Amygdala (tissue), 56 donors: Measurements from ENCODE around the gene NBAS.

Experiments used
- DNase-seq, 56 donors: peaks; one replicate each; lab custom pipeline; 2025; lab: John Stamatoyannopoulos, UW

The NBAS gene

DNA sequence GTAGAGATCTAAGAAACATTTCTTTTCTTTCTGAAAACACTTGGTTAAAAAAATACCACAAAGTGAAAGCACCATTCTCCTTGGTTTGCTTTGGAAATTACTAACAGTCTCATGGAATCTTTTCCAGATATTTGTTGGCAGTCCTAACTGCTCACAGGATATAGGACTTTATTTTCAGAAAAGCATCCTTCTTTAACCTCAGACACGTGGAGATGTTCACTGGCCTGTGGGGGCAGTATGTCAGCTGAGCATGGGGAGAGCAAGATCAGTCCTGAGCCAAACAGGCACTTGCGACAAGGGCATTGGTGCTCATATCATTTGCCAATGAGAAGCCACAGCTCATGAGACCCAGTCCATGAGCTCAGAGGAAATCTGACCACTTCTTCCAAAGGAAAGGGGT is 371.9 kb downstream of the NBAS start:
- DNase-seq = no peak

DNA sequence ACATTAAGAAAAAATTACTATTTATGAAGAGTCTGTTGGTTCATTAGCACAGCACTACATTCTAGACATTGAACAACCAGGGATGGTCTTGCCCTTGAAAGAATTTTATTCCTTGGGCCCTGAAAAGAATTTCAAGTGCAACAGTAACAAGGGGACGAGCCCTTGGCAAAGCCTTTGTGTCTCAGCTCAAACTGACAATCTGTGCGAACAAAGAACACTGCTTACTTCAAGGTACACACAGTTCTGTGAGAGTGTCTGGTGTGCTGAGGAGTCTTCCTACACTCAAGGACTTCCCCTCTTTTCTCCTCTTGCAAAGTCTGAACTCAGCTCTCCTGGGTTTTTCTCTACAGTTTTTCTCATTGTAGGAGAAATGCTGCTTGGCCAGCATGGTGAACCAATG is 373.4 kb downstream of the NBAS start:
- DNase-seq = no peak

DNA sequence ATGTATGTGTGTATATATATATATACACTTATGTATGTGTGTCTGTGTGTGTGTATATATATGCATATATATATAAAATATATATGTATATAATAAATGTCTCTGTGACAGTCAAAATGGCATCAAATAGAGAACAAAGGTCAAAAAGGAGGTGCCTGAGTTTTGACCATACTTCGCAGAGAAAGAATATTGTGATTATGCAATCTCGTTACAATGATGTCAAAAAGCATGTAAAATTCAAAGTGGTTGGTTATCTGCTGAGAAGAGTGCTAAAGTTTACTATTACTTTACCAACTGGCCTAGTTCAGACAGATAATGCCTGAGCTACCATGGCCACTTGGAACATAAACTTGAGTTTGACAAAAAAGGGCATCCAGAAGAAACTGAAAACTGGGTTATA is 375.0 kb downstream of the NBAS start:
- DNase-seq = no peak

DNA sequence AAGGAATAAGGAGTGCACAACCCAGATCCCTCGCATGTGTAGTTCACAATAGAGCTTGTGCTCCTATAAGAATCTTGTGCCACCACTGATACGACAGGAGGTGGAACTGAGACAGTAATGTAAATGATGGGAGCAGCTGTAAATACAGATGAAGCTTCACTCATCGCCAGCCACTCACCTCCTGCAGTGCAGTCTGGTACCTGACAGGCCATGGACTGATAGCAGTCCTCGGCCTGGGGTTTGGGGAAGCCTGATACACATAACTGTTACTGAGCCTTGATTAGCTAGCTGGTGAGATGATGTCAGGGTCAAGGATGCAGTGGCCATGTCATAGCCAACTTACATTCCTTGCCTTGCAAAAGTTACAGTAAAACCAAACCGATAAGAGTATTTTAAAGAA is 376.6 kb downstream of the NBAS start:
- no peak for DNase-seq

DNA sequence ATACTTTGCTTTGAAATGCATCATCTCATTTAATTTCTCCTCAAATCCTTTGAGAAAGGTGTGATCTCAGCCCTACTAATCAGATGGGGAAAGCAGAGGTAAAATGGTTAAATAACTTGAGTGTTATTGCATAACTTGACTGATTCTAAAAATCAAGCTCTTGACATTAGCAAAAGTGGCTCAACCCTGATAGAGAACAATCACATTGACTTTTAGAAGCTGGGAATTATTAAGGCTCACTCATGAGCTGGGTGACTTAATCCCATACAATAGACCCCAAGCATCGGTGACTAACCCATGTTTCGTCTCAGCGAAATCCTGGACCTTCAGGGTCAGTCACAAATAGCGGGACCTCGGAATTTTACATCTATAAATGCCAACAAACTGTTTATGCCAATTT is 378.9 kb downstream of the NBAS start:
- DNase-seq = no peak

DNA sequence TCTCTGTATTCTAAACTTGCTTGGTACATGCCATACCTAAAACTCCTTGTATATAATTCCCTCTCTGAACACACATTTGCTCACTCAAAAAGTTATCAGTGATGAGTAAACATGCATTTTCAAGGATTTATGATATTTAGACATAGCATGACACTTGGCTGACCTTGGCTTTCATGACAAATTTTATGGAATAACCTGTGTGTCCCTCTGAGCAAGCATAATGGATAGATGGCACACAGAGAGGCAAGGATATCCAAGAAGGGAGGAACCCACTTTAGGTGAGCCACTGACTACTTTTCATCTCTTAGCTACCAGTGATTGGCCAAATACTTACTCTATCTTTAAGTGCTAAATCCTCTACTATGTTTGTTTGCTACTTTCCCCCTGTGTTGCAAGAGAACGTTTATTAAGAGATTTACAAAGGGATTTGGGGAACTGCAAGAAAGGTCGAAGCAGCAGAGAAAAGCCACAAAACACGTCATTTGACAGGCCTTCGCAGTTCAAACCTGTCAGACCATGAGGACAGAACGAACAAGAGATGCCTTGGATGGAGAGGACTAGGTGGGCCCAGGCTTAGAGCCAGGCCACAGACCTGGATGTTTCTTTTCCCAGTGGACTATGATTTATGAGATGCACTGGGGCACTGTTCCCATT is 379.9 kb downstream of the NBAS start:
- no peak for DNase-seq

DNA sequence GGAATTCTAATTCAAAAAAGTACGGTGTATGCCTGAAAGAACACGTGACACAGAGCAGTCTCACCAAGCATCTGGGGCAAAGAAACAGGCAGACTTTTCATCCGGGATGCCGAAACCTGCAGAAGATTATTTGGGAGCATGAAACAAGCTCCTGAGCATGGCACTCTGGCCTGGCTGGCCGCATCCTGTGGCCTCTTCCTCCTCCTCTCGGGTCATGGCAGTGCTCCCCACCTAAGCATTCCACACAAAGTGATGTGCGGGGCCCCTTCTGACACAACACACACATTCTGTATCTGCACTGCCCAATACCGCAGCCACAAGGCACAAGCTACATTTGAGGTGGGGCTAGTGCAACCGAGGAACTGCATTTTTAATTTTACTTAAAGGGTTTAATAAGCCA is 380.8 kb downstream of the NBAS start:
- DNase-seq = no peak

DNA sequence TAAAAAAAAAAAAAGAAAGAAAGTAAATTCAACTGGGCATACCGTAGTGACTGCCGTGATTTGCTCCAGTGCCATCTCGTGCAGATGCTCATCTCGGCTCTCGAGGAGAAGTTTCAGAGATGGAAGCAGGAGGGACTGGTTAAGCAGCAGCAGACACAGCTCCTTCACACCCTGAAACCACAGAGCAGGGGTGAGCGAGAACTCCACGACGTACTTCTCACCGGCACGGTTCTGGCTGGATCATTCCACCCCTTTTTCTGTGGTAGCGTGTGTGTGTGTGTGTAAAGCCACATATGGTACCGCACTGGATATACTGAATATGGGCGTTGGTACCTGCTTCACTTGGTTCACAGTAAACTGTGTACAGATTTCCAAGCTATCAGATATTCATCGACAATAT is 382.2 kb downstream of the NBAS start:
- DNase-seq = no peak

DNA sequence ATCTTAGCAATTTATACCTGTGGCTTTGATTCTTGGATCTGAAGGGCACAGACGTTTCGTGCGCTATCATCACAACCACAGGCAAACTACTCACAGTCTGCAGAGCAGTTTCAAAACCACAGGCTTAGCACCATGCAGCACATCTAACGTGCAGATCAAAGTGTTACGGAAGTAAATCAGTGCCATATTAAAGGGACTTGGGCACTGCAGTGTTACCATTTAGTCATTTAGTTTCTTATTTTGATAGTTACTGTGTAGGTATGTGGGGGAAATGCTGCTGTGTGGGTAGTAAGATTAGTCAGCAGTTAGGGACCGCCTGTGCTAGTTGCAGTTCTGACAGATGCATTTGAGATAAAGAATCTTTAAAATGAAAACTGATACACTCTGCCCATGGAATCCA is 384.0 kb downstream of the NBAS start:
- peak in 3 of 56 donors; percentile 22 to 27 (median 22) for DNase-seq

DNA sequence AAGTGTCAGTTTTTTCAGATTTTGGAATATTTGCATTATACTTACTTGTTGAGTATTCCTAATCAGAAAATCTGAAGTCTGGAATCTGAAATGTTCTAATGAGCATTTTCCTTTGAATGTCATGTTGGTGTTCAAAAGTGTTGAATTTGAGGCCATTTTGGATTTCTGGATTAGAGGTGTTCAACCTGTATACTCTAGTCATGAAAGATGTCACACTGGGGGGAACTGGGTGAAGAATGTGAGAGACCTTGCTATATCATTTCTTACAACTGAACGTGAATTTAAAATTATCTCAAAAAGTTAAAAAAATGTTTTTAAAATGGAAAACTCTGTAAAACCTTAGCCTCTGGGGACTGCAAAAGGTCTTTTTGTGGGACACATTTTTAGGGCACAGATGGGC is 384.5 kb downstream of the NBAS start:
- no peak for DNase-seq

DNA sequence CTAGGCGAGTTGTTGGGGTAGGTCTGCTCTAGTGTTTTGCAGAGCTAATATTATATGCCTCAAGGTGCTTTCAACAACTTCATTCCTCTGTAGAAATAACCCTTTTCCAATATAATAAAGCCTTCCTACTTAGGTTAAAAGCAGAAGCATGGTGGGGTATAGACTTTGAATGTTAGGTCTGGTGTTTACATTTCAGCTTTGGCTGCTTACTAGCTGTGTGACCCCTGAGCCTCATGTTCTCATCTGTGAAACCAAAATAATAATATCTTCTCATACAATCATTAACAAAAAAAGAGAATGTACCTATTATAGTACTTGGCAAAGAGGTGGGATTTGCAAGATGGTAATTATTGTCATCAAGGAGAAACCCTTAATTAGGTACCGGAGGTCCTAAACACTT is 386.6 kb downstream of the NBAS start:
- no peak for DNase-seq

DNA sequence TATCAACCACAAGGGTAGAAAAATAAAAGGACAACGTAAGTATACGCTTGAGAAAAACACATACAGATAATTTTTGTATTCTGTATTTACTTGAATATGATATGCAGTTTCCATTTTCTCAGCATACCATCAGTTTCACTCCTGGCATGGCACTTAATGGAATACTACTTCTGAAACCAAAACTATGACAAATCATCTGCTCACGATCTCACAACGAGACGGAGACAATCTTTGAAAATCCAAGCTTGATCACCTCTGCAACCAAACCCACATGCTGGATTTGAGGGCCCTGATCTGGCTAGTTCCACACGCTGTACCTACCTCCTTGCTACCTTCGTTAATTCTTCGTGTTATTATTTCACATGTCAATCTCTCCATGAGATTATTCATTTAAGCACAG is 387.6 kb downstream of the NBAS start:
- no peak for DNase-seq

DNA sequence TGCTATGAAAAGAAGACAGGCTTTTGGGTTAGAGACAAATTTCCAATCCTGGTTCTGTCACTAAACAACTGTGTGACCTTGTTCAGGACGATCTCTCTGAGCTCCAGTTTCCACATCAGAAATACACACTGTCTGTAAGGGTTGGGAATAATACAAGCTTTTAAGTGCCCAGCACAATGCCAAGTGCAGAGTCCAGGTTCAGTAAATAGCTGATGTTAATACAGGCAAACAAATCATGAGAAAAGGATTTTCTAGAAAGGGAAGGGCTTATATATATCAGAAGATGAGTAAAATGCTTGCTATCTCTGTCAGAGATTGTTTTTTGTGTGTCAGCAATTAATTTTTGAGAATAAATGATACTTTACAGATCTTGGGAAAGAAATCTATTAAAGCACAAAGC is 388.3 kb downstream of the NBAS start:
- DNase-seq = no peak

DNA sequence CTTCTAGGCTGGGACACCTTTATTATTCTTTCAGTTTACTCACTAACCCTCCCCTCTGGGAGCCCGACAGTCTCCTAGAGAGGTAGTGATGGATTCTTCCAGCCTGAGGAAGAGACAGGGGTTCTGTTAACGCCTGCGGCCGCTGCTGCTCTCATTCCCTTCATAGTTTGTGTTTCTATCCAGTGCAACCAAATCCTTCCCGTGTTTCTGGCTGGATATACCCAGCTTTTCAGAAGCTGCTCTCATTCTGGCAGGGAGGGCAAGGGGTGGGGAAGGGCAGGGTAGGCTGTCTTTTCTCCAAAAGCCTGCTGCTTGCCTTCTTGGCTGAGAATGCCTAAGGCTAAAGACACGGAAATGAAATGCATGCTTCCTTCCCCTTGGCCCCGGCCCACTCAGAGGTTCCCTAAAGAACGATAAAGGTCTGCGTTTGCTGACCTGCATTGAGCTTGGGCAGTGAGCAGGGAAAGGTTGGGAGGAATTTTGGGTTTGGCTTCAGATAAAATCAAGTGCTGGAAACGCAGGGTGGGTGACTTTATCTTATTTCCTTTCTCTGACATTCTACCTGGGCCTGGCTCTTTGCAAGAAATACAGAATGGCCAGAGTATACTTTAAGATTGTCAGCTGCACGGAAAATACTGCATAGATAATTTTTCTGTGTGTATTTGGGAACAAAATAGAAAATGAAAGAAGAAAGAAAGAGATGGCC is 390.9 kb downstream of the NBAS start:
- DNase-seq = no peak

DNA sequence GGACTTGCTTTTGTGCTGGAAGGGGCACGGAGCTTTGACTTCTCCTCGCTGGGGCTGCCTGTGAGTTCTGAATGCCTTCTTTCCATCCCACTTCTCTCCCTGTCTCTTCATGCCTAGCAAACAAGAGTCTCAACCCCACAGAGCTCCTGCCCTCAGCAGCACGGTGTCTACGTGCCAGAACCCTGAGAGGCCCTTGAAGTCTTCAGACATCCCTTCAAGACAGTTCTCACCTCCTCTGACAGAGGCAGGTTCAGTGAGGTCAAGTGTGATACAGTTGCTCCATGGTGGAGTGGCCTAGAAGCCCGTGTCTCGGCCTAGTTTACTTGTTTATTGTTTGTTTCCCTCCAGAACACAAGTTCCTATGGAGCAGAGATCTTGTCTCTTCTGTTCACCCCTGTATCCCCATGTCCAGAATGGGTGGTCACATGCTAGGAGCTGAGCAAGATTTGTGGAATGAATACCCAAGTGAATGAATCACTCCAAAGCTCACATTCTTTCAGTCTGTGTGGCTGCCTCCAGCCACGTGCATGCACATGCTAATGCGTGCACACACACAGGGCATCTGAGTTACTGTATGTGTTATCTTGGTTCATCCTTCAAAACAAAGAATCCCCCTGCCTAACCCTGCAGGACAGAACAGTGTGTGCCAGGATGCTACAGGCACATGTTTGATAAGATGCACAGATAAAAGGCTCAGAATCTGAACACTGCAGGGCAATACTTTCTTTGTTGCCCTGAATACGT is 391.6 kb downstream of the NBAS start:
- DNase-seq = no peak

DNA sequence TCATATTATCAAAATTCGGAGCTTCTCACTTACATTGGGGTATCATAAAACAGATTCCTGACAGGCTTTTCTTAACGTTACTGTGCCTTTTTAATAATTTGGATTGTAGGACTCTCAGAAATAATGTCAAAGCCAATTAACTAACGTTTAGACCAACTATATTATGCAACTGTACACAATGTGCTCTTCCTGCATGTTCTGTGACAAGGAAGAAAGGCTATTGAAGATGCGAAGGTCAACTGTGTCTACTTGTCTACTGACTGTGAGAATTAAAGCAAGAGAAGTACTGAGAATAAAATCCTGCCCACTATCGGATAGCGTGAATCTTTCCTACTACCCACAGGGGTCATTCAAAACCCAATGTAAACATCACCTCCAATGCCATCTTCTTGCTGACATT is 393.0 kb downstream of the NBAS start:
- DNase-seq = no peak

DNA sequence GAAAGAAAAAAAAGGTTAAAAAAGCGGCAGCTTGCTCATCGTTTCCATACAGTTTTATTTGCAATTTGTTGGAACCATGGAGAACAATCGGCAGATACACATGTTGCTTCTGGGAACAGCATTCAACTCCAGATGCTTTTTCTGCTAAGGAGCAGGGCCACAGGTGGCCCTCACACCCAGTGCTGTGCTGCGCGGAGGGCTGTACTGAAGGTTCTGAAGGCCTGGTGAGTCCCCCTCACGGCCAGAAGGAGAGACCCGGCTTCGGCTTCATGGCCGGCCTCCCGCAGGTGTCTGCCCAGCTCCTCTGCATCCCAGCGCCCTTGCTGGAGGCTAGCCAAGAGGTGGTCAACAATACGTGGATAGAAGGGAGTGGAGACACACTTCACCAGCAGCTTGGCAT is 394.3 kb downstream of the NBAS start:
- no peak for DNase-seq

DNA sequence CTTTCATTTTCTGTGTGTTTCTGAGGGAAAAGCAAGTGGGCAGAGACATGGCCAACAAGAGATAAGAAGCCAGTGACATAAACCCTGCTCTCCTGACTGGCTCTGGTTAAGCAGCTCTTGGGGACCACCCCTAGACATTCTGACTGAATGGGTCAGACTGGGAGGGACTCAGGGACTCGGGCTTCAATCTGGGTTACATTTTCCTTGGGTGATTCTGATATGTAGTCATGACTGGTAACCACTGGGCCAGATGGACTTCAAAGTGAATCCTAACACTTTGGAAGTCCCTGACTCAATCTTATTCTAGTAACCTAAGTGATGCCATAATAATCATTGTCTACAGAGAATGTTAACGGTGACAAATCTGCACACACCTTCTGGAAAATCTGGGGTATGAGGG is 397.8 kb downstream of the NBAS start:
- DNase-seq = no peak

DNA sequence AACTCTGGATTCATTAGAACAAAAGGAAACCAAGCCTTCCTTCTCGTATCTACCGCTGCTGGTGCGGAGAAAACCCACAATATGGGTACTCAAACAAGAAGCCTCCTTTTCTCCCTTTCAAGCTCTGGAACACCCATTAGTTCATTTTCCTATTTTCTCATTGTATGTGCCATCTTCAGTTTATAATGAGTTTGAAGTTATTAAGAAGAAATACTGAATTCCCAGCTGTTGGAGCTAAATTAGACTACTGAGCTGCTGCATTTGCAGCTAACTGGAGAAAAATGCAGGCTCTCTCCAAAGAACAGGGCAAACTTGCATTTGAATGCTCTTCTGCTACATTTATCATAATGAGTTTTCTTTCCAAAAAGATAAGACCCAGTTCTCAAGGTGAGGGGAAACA is 398.5 kb downstream of the NBAS start:
- DNase-seq = no peak

DNA sequence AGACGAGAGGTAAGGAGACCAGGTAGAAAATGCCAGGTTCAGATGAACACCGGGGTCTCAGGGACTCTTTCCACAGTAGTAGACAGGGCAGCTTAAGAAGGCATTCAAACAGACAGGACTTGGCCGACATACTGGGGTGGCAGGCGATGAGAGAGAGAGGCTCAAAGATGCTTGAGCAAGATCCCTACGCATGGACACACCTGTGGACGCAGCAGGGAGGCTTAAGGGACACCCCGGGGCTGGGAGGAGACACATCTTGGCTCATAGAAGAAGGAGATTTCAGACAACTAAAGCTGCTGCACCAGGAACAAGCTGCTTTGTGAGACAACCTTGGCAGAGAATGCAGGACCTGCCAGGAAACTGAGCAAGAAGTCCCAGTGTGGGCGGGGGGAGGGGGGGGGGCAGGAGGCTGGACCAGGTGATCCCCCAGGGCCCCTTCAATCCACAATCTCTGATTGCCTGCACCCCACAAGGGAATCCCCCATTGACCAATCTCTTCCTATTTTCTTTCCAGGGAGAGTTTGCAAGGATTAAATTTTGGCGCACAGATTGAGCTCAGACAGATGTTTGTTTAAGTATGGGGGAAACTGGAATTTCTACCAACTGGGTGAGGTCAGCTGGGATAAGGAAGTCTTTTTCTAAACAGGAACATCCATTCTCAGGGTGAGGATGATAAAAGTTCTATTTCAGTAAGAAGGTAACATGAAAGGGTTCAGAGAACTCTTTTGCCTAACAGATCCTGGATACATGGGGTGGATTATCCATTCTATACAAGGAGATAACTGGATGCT is 400.7 kb downstream of the NBAS start:
- DNase-seq = no peak

DNA sequence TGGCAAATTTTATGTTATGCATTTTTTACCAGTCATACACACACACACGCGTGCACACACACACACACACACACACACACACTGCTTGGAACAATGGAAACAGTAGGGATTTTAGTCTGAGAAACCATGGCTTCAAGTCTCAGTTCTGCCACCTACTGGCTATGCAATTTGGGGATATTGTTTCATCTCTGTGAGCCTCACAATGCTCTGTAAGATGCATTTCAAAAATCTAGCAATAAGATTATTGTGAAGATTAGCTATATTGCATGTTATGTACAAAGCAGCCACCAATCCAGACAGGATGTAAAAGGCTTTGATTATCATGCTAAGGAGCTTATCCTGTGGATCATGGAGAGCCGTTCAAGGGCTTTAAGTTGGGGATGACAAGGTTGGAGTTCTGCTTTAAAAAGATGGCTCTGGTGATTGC is 401.4 kb downstream of the NBAS start:
- DNase-seq = peak in 14 of 56 donors; percentile 6 to 71 (median 32)
